Muscle of leg (tissue), 11 donors: ENCODE data around the gene SWI5. TPM values are rescaled to one million over a fixed set of nuclear protein-coding genes. Genes with fewer than 3 reads are reported as not detected.

ENCODE experiments used
- DNase-seq: peaks from one replicate; pipeline ENCODE4 v3.0.0; 2013
- H3K27ac ChIP-seq: one replicate; pipeline ENCODE4 v1.5.1; 2013; ENCODE audit warnings: mild to moderate bottlenecking, low read length, control low read depth
- H3K27me3 ChIP-seq: one replicate; pipeline ENCODE4 v1.6.1; 2013; ENCODE audit warnings: low read length; ENCODE audit not compliant: control insufficient read depth, insufficient read depth
- H3K36me3 ChIP-seq: one replicate; pipeline ENCODE4 v1.6.1; 2013; ENCODE audit warnings: low read length; ENCODE audit not compliant: control insufficient read depth, insufficient read depth
- H3K4me1 ChIP-seq: one replicate; pipeline ENCODE4 v1.6.1; 2013; ENCODE audit warnings: low read length; ENCODE audit not compliant: control insufficient read depth, insufficient read depth
- H3K4me3 ChIP-seq: one replicate; pipeline ENCODE4 v1.5.1; 2013; ENCODE audit warnings: low read length, control low read depth
- H3K9me3 ChIP-seq: replicated peaks from 2 replicates; pipeline ENCODE4 v1.6.1; 2013; ENCODE audit warnings: low read depth, low read length; ENCODE audit not compliant: control insufficient read depth
- WGBS: methylation state at CpG from one replicate; pipeline ENCODE4 v1.1.5; 2013; ENCODE audit warnings: missing lambda C conversion rate; ENCODE audit not compliant: insufficient coverage; 5-methylcytosine and 5-hydroxymethylcytosine counted together
- polyA plus RNA-seq, 8 donors: library from polyadenylated mRNA; unstranded; fragments of 120-200 nt; gene quantifications; one replicate each; pipeline versions ENCODE4 v1.2.1 to v1.2.3, GENCODE V29; 2013; ENCODE audit warnings: inconsistent platforms in 1 of 8, low replicate concordance in 1 of 8; ENCODE audit not compliant: insufficient read length in 8 of 8, insufficient read depth in 1 of 8
- total RNA-seq: library from RNA; stranded (reverse); fragments of 120-200 nt; gene quantifications from one replicate; pipeline ENCODE4 v1.2.4, GENCODE V29; 2013

Gene SWI5
- total and polyA plus RNA-seq, 9 donors = 20.5 to 29.9 (median 27.0) TPM

- DNase-seq = peak; percentile 97
- H3K4me1 ChIP-seq = peaks cover 54% of the 10 kb centered on the region
- 8% methylated on average over 6 of the region's 13 CpGs for WGBS
- H3K27me3 ChIP-seq = no peaks in the 10 kb centered on the region
- H3K36me3 ChIP-seq = peaks cover 29% of the 10 kb centered on the region
- H3K9me3 ChIP-seq = no peaks in the 10 kb centered on the region
- peak overlapping the region; percentile 98 for H3K27ac ChIP-seq
- H3K4me3 ChIP-seq = peak overlapping the region; percentile 4
Observed at GRCh38 chr9:128243215-128244018, 32.7 kb upstream of the SWI5 start.

GRCh38 chr9:128244091-128244836 lies 31.8 kb upstream of the SWI5 start:
- Histone ChIP-seq H3K4me1 (peaks cover 54% of the 10 kb centered on the region), H3K36me3 (peaks cover 31% of the 10 kb centered on the region), H3K27me3 (no peaks in the 10 kb centered on the region), H3K27ac (peak overlapping the region; percentile 98), H3K9me3 (no peaks in the 10 kb centered on the region), H3K4me3 (peak overlapping the region; percentile 58)
- WGBS = 9% methylated on average over 4 of the region's 13 CpGs
- DNase-seq = peak; percentile 80

DNA sequence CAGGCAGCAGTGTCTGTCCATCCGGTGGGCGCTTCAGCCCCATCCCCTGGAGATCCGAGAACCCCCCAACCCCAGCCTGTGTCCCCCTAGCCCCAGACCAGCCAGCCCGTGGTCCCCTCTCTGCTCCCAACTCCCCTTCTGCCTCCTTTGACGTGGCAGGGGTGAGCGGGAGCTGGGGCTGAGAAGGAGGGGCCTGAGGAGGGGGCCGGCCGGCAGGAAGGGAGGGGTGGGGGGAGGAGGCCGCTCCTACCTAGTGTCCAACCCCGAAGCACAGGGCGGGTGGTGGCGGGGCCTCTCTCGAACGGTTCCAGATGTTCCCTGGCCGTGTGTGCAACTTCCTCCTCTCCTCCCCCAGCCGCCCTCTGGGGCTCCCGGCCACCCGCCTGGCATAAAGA lies 31.2 kb upstream of the SWI5 start:
- WGBS = no CpG with 5 or more reads among the region's 18 CpGs
- H3K4me3 ChIP-seq = peak overlapping the region; percentile 58
- H3K36me3 ChIP-seq = peaks cover 31% of the 10 kb centered on the region
- peaks cover 1% of the 10 kb centered on the region for H3K27me3 ChIP-seq
- DNase-seq = peak; percentile 98
- H3K27ac ChIP-seq = peak overlapping the region; percentile 98
- H3K9me3 ChIP-seq = no peaks in the 10 kb centered on the region
- H3K4me1 ChIP-seq = peaks cover 54% of the 10 kb centered on the region

- 12% methylated on average over 8 of the region's 13 CpGs for WGBS
- Histone ChIP-seq H3K4me1 (peaks cover 54% of the 10 kb centered on the region), H3K27ac (peak overlapping the region; percentile 83), H3K36me3 (peaks cover 26% of the 10 kb centered on the region), H3K9me3 (no peaks in the 10 kb centered on the region), H3K27me3 (peaks cover 3% of the 10 kb centered on the region), H3K4me3 (no peak overlapping the region)
- DNase-seq = peak; percentile 92
Observed at GRCh38 chr9:128245421-128246151, 30.5 kb upstream of the SWI5 start.

DNA sequence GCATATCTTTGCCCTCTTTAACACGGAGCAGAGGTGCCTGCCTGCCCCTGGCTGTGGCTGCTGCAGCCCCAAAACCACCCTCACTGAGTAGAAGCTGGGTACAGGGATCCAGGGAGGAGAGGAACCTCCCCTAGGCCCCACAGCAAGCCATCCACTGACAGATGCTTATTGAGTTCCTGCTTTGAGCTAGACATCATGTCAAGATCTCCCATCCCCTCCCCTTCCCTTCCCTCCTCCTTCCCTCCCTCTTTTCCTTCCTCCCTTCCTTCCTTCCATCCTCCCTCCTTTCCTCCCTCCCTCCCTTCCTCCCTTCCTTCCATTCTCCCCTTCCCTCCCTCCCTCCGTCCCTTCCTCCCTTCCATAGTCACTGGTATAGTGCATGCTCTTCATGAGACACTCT lies 29.6 kb upstream of the SWI5 start:
- WGBS = 60% methylated on average over 2 of the region's 2 CpGs
- H3K36me3 ChIP-seq = peaks cover 25% of the 10 kb centered on the region
- H3K27ac ChIP-seq = peak overlapping the region; percentile 83
- H3K4me3 ChIP-seq = no peak overlapping the region
- H3K27me3 ChIP-seq = peaks cover 3% of the 10 kb centered on the region
- DNase-seq = no peak
- peaks cover 56% of the 10 kb centered on the region for H3K4me1 ChIP-seq
- H3K9me3 ChIP-seq = no peaks in the 10 kb centered on the region

DNA sequence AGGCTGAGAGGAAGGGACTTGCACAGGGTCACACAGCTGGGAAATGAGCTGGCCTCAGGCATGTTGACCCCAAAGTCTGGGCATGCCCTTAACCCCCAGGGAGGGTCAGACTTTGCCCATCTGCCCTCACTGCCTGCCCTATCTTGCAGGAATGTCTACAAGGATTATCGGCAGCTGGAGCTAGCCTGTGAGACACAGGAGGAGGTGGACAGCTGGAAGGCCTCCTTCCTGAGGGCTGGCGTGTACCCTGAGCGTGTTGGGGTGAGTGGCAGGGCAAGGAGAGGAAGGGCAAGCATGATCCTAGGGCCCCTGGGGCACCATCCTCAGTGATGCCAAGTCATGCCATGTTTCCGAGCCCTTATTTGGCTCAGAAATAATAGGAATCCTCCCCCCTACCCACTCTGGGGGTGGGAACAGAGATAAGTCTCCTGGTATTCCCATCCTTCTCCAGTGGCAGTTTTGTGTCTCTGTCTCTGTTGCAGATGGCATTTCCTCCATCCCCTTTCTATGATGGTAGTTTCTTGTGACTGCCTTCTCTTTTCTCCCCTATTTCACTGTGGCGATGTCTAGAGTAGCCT lies 28.8 kb upstream of the SWI5 start:
- DNase-seq = no peak
- H3K4me3 ChIP-seq = no peak overlapping the region
- no peaks in the 10 kb centered on the region for H3K9me3 ChIP-seq
- peaks cover 3% of the 10 kb centered on the region for H3K27me3 ChIP-seq
- peaks cover 55% of the 10 kb centered on the region for H3K4me1 ChIP-seq
- no peak overlapping the region for H3K27ac ChIP-seq
- WGBS = 48% methylated on average over 3 of the region's 5 CpGs
- H3K36me3 ChIP-seq = peaks cover 30% of the 10 kb centered on the region

DNA sequence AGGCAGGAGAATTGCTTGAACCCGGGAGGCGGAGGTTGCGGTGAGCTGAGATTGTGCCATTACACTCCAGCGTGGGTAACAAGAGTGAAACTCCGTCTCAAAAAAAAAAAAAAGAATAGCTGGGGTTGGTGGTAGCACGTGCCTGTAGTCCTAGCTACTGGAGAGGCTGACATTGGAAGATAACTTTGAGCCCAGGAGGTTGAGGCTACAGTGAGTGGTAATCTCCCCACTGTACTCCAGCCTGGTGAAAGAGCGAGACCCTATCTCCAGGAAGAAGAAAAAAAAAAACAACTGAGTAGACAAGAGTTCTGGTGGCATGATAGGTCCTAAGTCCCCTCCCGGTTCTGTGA lies 26.5 kb upstream of the SWI5 start:
- WGBS = 72% methylated on average over 3 of the region's 8 CpGs
- H3K9me3 ChIP-seq = no peaks in the 10 kb centered on the region
- H3K27ac ChIP-seq = no peak overlapping the region
- H3K4me1 ChIP-seq = peaks cover 41% of the 10 kb centered on the region
- no peak for DNase-seq
- no peak overlapping the region for H3K4me3 ChIP-seq
- H3K36me3 ChIP-seq = peaks cover 30% of the 10 kb centered on the region
- H3K27me3 ChIP-seq = peaks cover 3% of the 10 kb centered on the region

DNA sequence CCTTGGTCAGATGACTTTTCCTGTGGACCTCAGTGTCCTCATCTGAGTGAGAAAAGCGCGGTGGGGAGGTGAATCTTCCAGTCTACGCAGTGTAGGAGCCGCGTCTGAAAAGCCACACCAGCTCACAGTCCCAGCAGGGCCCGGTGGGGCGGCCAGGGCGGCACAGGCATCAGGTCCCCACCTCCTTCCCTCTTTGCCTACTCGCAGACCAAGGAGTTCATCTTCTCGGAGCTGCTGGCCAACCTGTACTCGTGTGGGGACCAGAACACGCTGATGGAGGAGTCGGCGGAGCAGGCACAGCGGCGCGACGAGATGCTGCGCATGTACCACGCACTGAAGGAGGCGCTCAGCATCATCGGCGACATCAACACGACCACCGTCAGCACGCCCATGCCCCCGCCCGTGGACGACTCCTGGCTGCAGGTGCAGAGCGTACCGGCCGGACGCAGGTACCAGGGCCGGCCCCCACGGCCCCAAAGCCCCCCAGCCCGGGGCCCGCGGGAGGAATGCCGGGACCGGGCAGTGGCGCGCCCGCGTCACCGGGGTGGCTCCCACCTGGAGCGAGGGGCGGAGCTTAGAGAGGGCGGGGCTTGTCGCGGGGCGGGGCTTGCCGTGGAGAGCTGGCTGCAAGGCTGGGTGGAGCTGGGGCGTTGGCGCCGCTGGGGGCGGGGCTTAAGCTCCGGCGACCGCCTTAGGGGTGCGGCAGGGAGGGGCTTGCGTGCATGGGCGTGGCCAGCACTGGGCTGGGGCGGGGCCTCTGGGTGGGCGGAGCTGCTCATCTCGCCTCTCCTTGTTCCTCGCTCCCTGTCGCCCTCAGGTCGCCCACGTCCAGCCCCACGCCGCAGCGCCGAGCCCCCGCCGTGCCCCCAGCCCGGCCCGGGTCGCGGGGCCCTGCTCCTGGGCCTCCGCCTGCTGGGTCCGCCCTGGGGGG lies 25.9 kb upstream of the SWI5 start:
- peaks cover 42% of the 10 kb centered on the region for H3K4me1 ChIP-seq
- WGBS = 26% methylated on average over 75 of the region's 81 CpGs
- peak overlapping the region; percentile 17 for H3K4me3 ChIP-seq
- H3K27ac ChIP-seq = no peak overlapping the region
- DNase-seq = peak; percentile 74
- H3K9me3 ChIP-seq = no peaks in the 10 kb centered on the region
- H3K27me3 ChIP-seq = peaks cover 3% of the 10 kb centered on the region
- H3K36me3 ChIP-seq = peaks cover 35% of the 10 kb centered on the region
